ENCODE data around the gene KDR.

DNA sequence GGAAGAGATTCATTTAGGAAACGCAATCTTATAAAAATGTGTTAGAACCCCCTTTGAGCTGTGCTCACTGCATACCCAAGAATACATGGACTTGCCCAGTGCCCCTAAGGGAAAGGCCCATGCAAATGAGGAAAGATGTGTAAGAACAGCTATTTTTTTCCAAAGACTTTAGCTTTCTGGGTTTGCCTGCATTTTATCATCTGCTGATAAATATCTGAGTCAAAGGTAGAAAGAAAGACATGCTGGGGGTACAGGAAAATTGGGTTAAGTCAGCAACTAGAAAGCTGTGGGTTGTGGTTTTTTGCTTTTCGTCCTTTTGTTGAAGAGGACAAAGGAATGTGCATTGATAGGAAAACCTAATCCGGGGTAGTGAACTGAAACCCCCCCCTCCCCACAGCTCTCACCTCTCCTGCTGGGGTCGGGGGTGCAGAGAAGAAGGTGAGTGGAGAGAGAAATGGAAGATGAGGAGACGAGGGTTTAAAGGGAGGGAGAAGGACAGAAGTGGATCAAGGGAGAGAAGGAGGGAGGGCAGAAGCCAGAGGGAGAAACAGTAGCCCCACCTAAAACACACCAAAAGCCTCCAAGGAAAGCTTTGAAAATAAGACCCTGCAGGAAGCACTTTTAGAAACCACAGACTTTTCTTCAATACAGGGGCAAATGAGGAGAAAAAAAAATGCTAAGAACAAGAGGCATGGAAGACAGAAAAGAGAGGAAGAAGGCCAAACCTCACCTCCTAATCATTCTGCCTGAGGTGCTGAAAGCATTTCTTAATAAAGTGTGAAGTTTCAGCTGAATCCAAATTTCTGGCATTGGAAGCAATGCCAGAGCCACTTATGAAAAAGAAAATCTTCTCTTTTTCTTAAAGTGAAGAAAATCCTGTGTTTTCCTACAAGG is 49.3 kb downstream of the KDR start:
- no peak for TF ChIP-seq EZH2 (IDR thresholded peaks at IDR 0.05; ENCODE audit: borderline replicate concordance, low read length)
- no peak for TF ChIP-seq CTCF (conservative IDR thresholded peaks at IDR 0.05 in 1 of 2, IDR thresholded peaks at IDR 0.05 in 1 of 2; ENCODE audit: extremely low read depth in 1 of 2, insufficient read depth in 1 of 2, low read depth in 1 of 2, low read length in 2 of 2)
